Endothelial cell of umbilical vein (primary cell): ENCODE results near the gene RNF145. TPM values are rescaled to one million over a fixed set of nuclear protein-coding genes. Genes with fewer than 3 reads are reported as not detected.

Experiments
- BruUV-seq: library from RNA; stranded (reverse); fragments of 400-500 nt; replicated peaks from 2 replicates; lab custom pipeline; 2021; lab: Mats Ljungman, UMichigan
- CTCF ChIA-PET: fragments of 300-600, 350-600 bp; sonication (Branson Sonifier 250); formaldehyde crosslinking; loops from one replicate; lab custom pipeline; 2021; ENCODE audit warnings: antibody characterized with exemption, inconsistent platforms; lab: Charles Lee
- POLR2A ChIA-PET: fragments of 300-600, 350-600 bp; sonication (Branson Sonifier 250); formaldehyde crosslinking; loops from one replicate; lab custom pipeline; 2021; ENCODE audit warnings: antibody characterized with exemption, inconsistent platforms; lab: Charles Lee
- DNase-seq: peaks from one replicate; pipeline ENCODE4 v3.0.0-alpha.2; 2011; ENCODE audit warnings: low read depth, low spot score
- FAIRE-seq: peaks from 2 replicates; lab custom pipeline; 2011; peaks lifted over from hg19 to GRCh38; lab: Jason Lieb, UNC
- H2AFZ ChIP-seq: 2 replicates; pipeline ENCODE4 v1.6.0; 2012; ENCODE audit warnings: low read depth, low read length, control low read depth, inconsistent platforms
- H3K27ac ChIP-seq: 2 replicates; pipeline ENCODE4 v1.5.1; 2011; ENCODE audit warnings: low read depth, mild to moderate bottlenecking, control low read depth, low read length, moderate library complexity; ENCODE audit not compliant: insufficient read depth
- H3K27me3 ChIP-seq, 2 experiments: 2 replicates each; pipeline versions ENCODE4 v1.6.0 to v1.6.1; 2011; ENCODE audit warnings: low read length in 2 of 2, mixed read lengths in 1 of 2; ENCODE audit not compliant: control insufficient read depth in 2 of 2, insufficient read depth in 2 of 2
- H3K36me3 ChIP-seq, 2 experiments: 2 replicates in 1 of 2; 3 replicates in 1 of 2; pipeline ENCODE4 v1.5.1; 2011; ENCODE audit warnings: low read length in 2 of 2, mild to moderate bottlenecking in 1 of 2, moderate library complexity in 1 of 2; ENCODE audit not compliant: control insufficient read depth in 2 of 2, insufficient read depth in 2 of 2; ENCODE audit errors: extremely low read depth in 1 of 2
- H3K4me1 ChIP-seq: 3 replicates; pipeline ENCODE4 v1.5.1; 2011; ENCODE audit warnings: mild to moderate bottlenecking, low read length; ENCODE audit not compliant: control insufficient read depth, insufficient read depth; ENCODE audit errors: extremely low read depth
- H3K4me2 ChIP-seq: 2 replicates; pipeline ENCODE4 v1.6.1; 2011; ENCODE audit warnings: low read length, control low read depth, mixed read lengths; ENCODE audit not compliant: insufficient read depth
- H3K4me3 ChIP-seq, 3 experiments: fragments of 200-600 bp in 1 of 3; sonication (generic), shearing (Covaris generic) in 1 of 3; replicated peaks in 1 of 3; 2 replicates each; pipeline ENCODE4 v1.5.1; 2011 to 2016; ENCODE audit warnings: control low read depth in 3 of 3, low read length in 3 of 3, mild to moderate bottlenecking in 2 of 3, inconsistent platforms in 1 of 3, low read depth in 1 of 3, moderate library complexity in 1 of 3; ENCODE audit not compliant: insufficient read depth in 1 of 3
- H3K79me2 ChIP-seq: 2 replicates; pipeline ENCODE4 v1.6.0; 2012; ENCODE audit warnings: low read length, inconsistent platforms; ENCODE audit not compliant: control insufficient read depth, insufficient read depth
- H3K9ac ChIP-seq: replicated peaks from 2 replicates; pipeline ENCODE3; 2011; ENCODE audit warnings: low read length, control low read depth; ENCODE audit not compliant: insufficient read depth; ENCODE audit errors: extremely low read depth
- H3K9me1 ChIP-seq: replicated peaks from 3 replicates; pipeline ENCODE4 v1.6.0; 2011; ENCODE audit warnings: mild to moderate bottlenecking, low read length; ENCODE audit not compliant: control insufficient read depth, insufficient read depth; ENCODE audit errors: extremely low read depth
- H3K9me3 ChIP-seq: replicated peaks from 2 replicates; pipeline ENCODE4 v1.5.1; 2012; ENCODE audit warnings: low read length, inconsistent platforms; ENCODE audit not compliant: control insufficient read depth, insufficient read depth
- H4K20me1 ChIP-seq: replicated peaks from 2 replicates; pipeline ENCODE3; 2011; ENCODE audit warnings: mild to moderate bottlenecking, low read length; ENCODE audit not compliant: control insufficient read depth, insufficient read depth; ENCODE audit errors: extremely low read depth
- CTCF ChIP-seq, 2 donors: IDR thresholded peaks; 1 replicate in 1 of 2; 2 replicates in 1 of 2; pipeline ENCODE4 v1.5.1; 2011; ENCODE audit warnings: low read length in 2 of 2, mild to moderate bottlenecking in 2 of 2, moderate library complexity in 2 of 2, control low read depth in 1 of 2, inconsistent platforms in 1 of 2, low read depth in 1 of 2; ENCODE audit not compliant: insufficient read depth in 1 of 2; ENCODE audit errors: extremely low read depth in 1 of 2
- EZH2 ChIP-seq: IDR thresholded peaks from 2 replicates; pipeline ENCODE4 v1.6.1; 2012; ENCODE audit warnings: borderline replicate concordance, low read depth, mild to moderate bottlenecking, moderate library complexity, low read length, inconsistent platforms; ENCODE audit not compliant: severe bottlenecking
- FOS ChIP-seq: IDR thresholded peaks from 2 replicates; pipeline ENCODE4 v1.6.1; 2011; ENCODE audit warnings: mild to moderate bottlenecking, low read length, moderate library complexity, borderline replicate concordance; ENCODE audit not compliant: insufficient read depth
- GATA2 ChIP-seq: IDR thresholded peaks from 2 replicates; pipeline ENCODE4 v1.7.0; 2011; ENCODE audit warnings: low read depth, mild to moderate bottlenecking, moderate library complexity, mixed read lengths, low read length; ENCODE audit not compliant: insufficient read length, insufficient read depth
- JUN ChIP-seq: IDR thresholded peaks from 2 replicates; pipeline ENCODE4 v1.6.1; 2011; ENCODE audit warnings: borderline replicate concordance, low read depth; ENCODE audit not compliant: insufficient read length, insufficient read depth
- MYC ChIP-seq: IDR thresholded peaks from one replicate; pipeline ENCODE4 v1.6.1; 2011; ENCODE audit warnings: mild to moderate bottlenecking, low read depth, low read length
- POLR2A ChIP-seq: IDR thresholded peaks from 2 replicates; pipeline ENCODE4 v1.6.1; 2012; ENCODE audit warnings: low read depth, mild to moderate bottlenecking, control low read depth, low read length
- POLR2AphosphoS5 ChIP-seq: IDR thresholded peaks from 2 replicates; pipeline ENCODE4 v1.6.1; 2012; ENCODE audit warnings: low read depth, mild to moderate bottlenecking, control low read depth, low read length, moderate library complexity; ENCODE audit not compliant: insufficient read depth
- dilution Hi-C: fragments of 300-500 bp; cut with MboI; formaldehyde crosslinking; loops from one replicate; pipeline ENCODE4 v1.15.0; 2019; ENCODE audit warnings: low sequenced_read_pairs; ENCODE audit not compliant: extremely low pct_ligation_motif_present
- intact Hi-C: fragments of 100-400 bp; cut with micrococcal nuclease; formaldehyde crosslinking; loops from one replicate; pipeline ENCODE4 v1.10.0; 2022
- polyA plus RNA-seq, 4 experiments: library from polyadenylated mRNA; depleted of rRNA in 3 of 4; stranded (reverse) in 3 of 4; unstranded in 1 of 4; fragments of >200 nt; gene quantifications; 2 replicates each; pipeline versions ENCODE4 v1.2.1 to v1.2.3, GENCODE V29; 2011 to 2012; ENCODE audit warnings: missing spikeins in 1 of 4
- total RNA-seq: library from RNA; stranded (reverse); gene quantifications from 2 replicates; pipeline ENCODE4 v1.2.3, GENCODE V29; 2021
- TF ChIP-seq, protein P1 (sequence below): IDR thresholded peaks from 2 replicates; pipeline ENCODE4 v1.6.1; 2011; ENCODE audit not compliant: insufficient read depth, insufficient read length

Gene RNF145
- total and polyA plus RNA-seq, 2 donors (not counting 3 experiments of a cell fraction or from before 2014, with no cell fraction given): 39.4 to 62.3 TPM

DNA sequence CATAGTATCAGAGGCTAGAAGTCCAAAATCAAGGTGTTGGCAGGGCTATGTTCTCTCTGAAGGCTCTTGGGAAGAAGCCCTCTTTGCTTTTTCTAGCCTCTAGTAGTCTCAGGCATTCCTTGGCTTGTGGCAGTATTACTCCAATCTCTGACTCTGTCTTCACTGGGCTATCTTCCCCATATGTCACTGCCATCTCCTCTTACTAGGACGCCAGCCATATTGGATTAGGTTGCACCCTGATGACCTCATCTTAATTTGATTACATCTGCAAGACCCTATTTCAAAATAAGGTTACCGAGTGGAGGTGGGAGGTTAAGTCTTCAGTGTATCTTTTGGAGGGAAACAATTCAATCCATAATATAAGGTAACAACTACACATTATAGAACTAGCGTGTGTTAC lies 88.3 kb downstream of the RNF145 start:
- Histone ChIP-seq H3K27ac (no peak overlapping the region), H2AFZ (no peak overlapping the region), H3K9me1 (no peaks in the 10 kb centered on the region), H3K4me2 (no peak overlapping the region), H3K4me3 (no peak overlapping the region), H3K27me3 (no peaks in the 10 kb centered on the region), H3K9me3 (no peaks in the 10 kb centered on the region), H3K36me3 (no peaks in the 10 kb centered on the region), H3K4me1 (no peaks in the 10 kb centered on the region), H3K79me2 (no peaks in the 10 kb centered on the region), H4K20me1 (no peaks in the 10 kb centered on the region), H3K9ac (no peak overlapping the region)
- DNase-seq (no peak), FAIRE-seq (no peak)
- dilution Hi-C loops: no loop called here
- intact Hi-C loops: no loop called here
- BruUV-seq: no TSS peak
- POLR2A ChIA-PET: no interaction called here
- CTCF ChIA-PET: no interaction called here
- no peak for TF ChIP-seq POLR2A
- no peak for TF ChIP-seq MYC
- TF ChIP-seq, protein P1, sequence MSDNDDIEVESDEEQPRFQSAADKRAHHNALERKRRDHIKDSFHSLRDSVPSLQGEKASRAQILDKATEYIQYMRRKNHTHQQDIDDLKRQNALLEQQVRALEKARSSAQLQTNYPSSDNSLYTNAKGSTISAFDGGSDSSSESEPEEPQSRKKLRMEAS: no peak
- no peak for TF ChIP-seq FOS

- BruUV-seq: no TSS peak
- CTCF ChIA-PET: interaction anchor here (1.0 to 2.1 kb wide), 4 partner anchors 12 to 1046 kb away, joined by 3 to 6 read pairs (median 4); no protein-coding TSS in a partner anchor
- FAIRE-seq (no peak), DNase-seq (no peak)
- Histone ChIP-seq H3K9ac (no peak overlapping the region), H3K36me3 (no peaks in the 10 kb centered on the region), H4K20me1 (no peaks in the 10 kb centered on the region), H3K4me1 (no peaks in the 10 kb centered on the region), H3K9me1 (no peaks in the 10 kb centered on the region), H3K9me3 (no peaks in the 10 kb centered on the region), H3K4me3 (no peak overlapping the region), H3K27me3 (no peaks in the 10 kb centered on the region), H2AFZ (no peak overlapping the region), H3K4me2 (no peak overlapping the region), H3K27ac (no peak overlapping the region), H3K79me2 (no peaks in the 10 kb centered on the region)
- dilution Hi-C loops: no loop called here
- POLR2A ChIA-PET: no interaction called here
- TF ChIP-seq, protein P1: no peak
- TF ChIP-seq POLR2AphosphoS5 (no peak), FOS (no peak), POLR2A (no peak), MYC (no peak), GATA2 (no peak), EZH2 (no peak), JUN (no peak), CTCF (IDR thresholded peaks at IDR 0.05; ENCODE audit: extremely low read depth in 1 of 2, insufficient read depth in 1 of 2, low read depth in 1 of 2, low read length in 2 of 2) (no peak)
- intact Hi-C loops: no loop called here
Observed at GRCh38 chr5:159120446-159120845, 88.9 kb downstream of the RNF145 start.
